GM10248 (cell line): Measurements from ENCODE around the gene OR51E1.

Experiments
- CTCF ChIA-PET: fragments of 300-600 bp; sonication (Branson Sonifier 250); formaldehyde crosslinking; extraction: SDS; loops from one replicate; lab custom pipeline; 2021; ENCODE audit warnings: antibody characterized with exemption; lab: Yijun Ruan, JAX
- POLR2A ChIA-PET: fragments of 350-650 bp; sonication (Branson Sonifier 250); formaldehyde crosslinking; extraction: SDS; loops from one replicate; lab custom pipeline; 2020; ENCODE audit warnings: antibody characterized with exemption; lab: Yijun Ruan, JAX
- DNase-seq: peaks from one replicate; pipeline ENCODE4 v3.0.0; 2012; ENCODE audit errors: extremely low spot score
- TF ChIP-seq, protein P1 (sequence below): IDR thresholded peaks from 2 replicates; pipeline ENCODE4 v1.5.1; 2012; ENCODE audit warnings: mild to moderate bottlenecking, low read depth; ENCODE audit errors: extremely low read depth, missing control alignments, control extremely low read depth

OR51E1 gene

DNA sequence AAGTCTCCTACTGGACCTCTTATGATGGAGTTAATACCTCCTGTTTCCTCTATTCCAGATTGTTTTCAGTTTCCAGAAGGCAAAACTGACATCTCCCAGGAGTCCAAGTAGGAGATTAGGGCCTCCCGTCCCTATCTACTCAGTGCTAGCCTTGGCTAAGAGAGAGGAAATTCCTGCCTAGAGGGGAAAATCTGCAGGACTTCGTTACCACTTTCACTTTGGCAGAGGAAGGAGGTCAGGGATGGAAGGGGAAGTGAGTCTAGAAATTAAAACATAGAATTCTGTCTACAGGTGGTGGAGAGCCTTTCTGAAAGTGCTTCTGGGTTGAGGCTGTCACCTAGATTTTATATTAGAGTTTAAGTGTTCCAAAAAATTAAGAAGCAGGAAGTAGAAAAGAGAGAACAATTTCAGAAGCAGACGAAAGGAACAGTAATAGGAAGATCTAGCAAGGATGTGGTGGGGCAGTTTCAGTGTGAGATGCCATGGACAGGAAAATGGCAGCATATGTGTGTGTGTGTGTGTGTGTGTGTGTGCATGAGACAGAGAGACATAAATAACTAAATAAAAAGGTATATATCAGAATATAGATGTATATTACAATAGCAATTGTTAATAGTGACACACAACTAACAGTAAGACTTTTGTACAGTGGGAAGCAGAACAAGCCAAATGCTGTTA, 33.4 kb upstream of the OR51E1 start:
- TF ChIP-seq, protein P1, sequence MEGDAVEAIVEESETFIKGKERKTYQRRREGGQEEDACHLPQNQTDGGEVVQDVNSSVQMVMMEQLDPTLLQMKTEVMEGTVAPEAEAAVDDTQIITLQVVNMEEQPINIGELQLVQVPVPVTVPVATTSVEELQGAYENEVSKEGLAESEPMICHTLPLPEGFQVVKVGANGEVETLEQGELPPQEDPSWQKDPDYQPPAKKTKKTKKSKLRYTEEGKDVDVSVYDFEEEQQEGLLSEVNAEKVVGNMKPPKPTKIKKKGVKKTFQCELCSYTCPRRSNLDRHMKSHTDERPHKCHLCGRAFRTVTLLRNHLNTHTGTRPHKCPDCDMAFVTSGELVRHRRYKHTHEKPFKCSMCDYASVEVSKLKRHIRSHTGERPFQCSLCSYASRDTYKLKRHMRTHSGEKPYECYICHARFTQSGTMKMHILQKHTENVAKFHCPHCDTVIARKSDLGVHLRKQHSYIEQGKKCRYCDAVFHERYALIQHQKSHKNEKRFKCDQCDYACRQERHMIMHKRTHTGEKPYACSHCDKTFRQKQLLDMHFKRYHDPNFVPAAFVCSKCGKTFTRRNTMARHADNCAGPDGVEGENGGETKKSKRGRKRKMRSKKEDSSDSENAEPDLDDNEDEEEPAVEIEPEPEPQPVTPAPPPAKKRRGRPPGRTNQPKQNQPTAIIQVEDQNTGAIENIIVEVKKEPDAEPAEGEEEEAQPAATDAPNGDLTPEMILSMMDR: no peak

DNA sequence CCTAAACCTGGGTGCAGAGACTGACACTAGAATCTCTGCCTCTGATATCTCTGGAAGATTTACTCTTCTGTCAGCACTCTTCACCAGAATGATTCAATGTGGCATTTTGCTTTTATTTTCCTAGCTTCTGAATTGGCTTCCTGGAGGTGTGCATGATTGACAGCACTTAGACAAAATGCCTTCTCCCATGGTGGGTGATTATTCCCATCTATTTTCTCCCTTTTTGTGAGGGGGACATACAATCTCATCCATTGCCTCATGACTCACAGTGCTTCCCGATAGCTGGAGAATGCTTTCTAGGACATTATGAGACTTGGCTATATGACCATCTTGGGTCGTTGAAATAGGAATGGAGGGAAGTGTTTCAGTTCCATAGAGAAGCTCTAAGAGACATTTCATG, 31.8 kb upstream of the OR51E1 start:
- ChIA-PET POLR2A (no interaction called here), CTCF (interaction anchor here (0.7 to 2.6 kb wide), 5 partner anchors 8 to 19 kb away, joined by 3 to 8 read pairs (median 4); partner anchors contain the start of gene OR52I1)
- no peak for DNase-seq
- TF ChIP-seq, protein P1: no peak

More for the DNA sequence above, 33.4 kb upstream of the OR51E1 start:
- no peak for DNase-seq
- ChIA-PET CTCF (no interaction called here), POLR2A (no interaction called here)

DNA sequence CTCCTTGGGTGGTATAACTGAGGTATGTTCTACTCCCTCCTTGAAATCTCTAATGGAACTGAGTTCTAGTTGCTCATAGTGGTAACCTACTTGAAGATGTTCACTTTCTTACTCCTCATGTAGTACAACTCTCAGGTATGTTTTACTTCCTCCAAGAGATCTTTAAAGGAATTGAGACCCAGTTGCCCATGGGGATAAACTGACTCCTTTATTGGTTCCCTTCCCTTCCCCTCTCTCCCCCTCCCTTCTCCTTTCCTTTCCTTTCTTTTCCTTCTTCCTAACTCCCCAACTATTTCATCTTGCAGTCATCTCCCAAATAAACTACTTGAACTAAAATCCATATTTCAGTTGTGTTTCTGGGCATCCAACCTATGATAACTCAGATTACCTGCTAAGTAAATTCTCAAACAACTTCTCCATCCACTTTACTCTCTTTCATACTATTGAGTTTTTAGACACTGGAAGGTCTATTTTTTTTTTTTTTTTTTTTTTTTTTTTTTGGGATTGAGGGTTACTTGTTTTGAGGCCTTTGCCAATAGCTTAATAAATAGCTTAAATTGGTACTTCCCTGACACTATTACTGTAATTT, 27.8 kb upstream of the OR51E1 start:
- TF ChIP-seq, protein P1: no peak
- ChIA-PET CTCF (interaction anchor here (1.3 to 2.4 kb wide), 2 partner anchors 10 to 21 kb away, joined by 3 to 9 read pairs; partner anchors contain the start of gene OR51D1), POLR2A (no interaction called here)
- no peak for DNase-seq

DNA sequence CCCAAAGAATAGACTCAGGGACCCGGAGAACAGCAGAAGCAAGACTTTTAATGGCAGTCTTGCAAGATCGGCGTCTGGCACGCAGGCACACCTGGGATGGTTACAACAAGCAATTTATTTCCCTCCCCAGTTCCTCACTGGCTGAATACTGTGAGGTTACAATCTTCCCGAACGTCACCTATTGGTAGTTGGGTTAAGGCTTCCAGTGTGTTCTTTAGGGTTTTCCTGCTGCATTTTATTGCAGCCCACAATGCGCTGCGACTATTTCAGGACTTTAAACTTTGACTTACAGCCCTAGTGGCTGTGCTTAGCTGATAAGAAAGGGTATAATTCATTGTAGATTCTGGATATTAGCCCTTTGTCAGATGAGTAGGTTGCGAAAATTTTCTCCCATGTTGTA, 24.3 kb upstream of the OR51E1 start:
- CTCF ChIA-PET: interaction anchor here (1.3 to 1.9 kb wide), 2 partner anchors 9 to 17 kb away, joined by 3 to 6 read pairs; partner anchors contain the start of gene OR51D1
- no peak for DNase-seq
- POLR2A ChIA-PET: no interaction called here
- TF ChIP-seq, protein P1: no peak

DNA sequence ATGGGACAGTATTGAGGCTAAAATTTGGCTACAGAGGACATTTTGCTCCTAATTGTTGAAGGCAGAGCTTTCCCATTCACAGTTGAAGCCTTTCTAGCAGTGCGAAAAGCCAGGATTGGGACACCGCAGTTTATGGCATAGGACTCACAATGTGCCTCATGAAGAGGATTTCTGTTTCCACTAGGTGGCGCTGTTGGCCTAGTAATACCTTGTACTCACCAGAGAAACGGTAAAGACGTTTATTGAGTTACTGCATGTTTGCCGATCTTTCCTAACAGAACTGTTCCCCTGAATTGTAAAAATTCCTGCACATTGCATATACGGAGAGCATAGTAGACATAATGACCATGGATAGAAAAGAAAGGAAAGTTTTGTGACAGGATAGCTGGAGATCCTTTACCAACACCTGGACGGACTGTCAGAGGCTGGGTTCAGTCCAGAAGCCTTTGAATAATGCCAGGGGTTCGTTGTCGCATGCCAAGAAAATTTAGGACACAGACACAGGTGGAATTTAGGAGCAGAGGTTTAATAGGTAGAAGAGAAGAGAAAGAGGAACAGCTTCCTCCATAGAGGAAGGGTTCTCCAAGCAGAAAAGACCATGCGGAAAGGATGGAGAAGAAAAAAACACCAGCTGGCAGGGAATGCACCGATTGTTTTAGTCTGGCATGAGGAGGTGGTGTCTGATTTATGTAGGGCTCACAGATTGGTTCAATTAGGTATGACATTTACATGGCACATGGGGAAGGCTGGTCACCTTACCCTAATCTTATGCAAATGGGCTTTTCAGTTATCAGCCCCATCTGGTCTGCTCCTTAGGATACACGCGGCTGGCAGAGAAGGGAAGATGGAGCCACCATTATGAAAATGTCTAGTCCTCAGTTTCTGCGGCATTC, 17.3 kb upstream of the OR51E1 start:
- TF ChIP-seq, protein P1: peak; percentile 60
- no peak for DNase-seq
- ChIA-PET POLR2A (no interaction called here), CTCF (interaction anchor here (0.9 to 8.2 kb wide), 7 partner anchors 10 to 439 kb away, joined by 3 to 73 read pairs (median 3); partner anchors contain the start of gene OR51D1)

DNA sequence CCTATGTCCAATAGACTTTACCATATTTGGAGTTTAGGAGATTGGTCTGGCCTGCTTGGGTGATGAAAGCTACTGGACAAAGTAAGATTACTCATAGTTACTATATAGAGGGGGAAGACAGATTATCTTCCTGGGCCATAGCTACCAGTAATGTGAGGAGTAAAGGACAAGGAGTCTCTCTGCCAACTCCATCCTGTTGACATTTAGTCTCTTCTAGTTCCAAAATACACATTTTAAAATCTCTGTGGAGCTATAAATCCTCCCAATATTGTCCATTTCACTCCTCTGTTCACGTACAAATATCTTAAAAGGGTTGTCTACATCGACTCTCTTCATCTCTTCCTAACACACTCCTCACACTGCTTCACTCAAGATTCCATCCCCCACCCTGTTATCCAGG, 7.6 kb upstream of the OR51E1 start:
- CTCF ChIA-PET: interaction anchor here (0.5 to 3.6 kb wide), 33 partner anchors 10 to 369 kb away, joined by 3 to 73 read pairs (median 5); partner anchors contain the start of gene TRIM68
- TF ChIP-seq, protein P1: no peak
- POLR2A ChIA-PET: no interaction called here
- DNase-seq: no peak
